Gastrocnemius medialis (tissue), 4 donors: ENCODE measurements around the gene ROMO1.
"Not testable (repeated sequence)": the region's sequence is repeated elsewhere in the genome, so short reads cannot be mapped to it uniquely, and the experiment has no call there.

Source experiments
- CTCF ChIP-seq, 5 experiments: fragments of 450-650 bp in 3 of 5; fragments of 200-600 bp in 2 of 5; sonication (generic) in 2 of 5; IDR thresholded peaks in 4 of 5; conservative IDR thresholded peaks in 1 of 5; 1 replicate in 4 of 5; 2 replicates in 1 of 5; pipeline ENCODE4 v1.5.1; 2016 to 2019; ENCODE audit warnings: antibody characterized with exemption in 5 of 5, mild to moderate bottlenecking in 3 of 5, moderate library complexity in 3 of 5
- POLR2A ChIP-seq, 2 donors: fragments of 450-650 bp; IDR thresholded peaks; one replicate each; pipeline ENCODE4 v1.6.1; 2017; ENCODE audit warnings: antibody characterized with exemption in 2 of 2, mild to moderate bottlenecking in 2 of 2, moderate library complexity in 2 of 2

- not testable (repeated sequence) for TF ChIP-seq CTCF (IDR thresholded peaks at IDR 0.05 in 4 of 5, conservative IDR thresholded peaks at IDR 0.05 in 1 of 5); POLR2A (IDR thresholded peaks at IDR 0.05)
Observed at GRCh38 chr20:35723652-35724320, 24.6 kb downstream of the ROMO1 start.
